Thoracic aorta (tissue), 2 donors: ENCODE measurements around the gene KRT72. TPM values are rescaled to one million over a fixed set of nuclear protein-coding genes. Genes with fewer than 3 reads are reported as not detected.

Experiments
- ATAC-seq: fragments of 150-250 bp; one replicate; pipeline ENCODE4 v1.8.0; 2017; ENCODE audit warnings: low read depth; ENCODE audit not compliant: insufficient number of reproducible peaks, low FRiP score
- DNase-seq: peaks from one replicate; pipeline ENCODE4 v3.0.0-alpha.2; 2020; ENCODE audit warnings: low spot score
- H3K27ac ChIP-seq, 2 donors: fragments of 200-600 bp; sonication (generic); 1 replicate in 1 of 2; 2 replicates in 1 of 2; pipeline ENCODE4 v1.5.1; 2016; ENCODE audit warnings: mild to moderate bottlenecking in 2 of 2, moderate library complexity in 2 of 2
- H3K27me3 ChIP-seq: fragments of 200-600 bp; sonication (generic); replicated peaks from 2 replicates; pipeline ENCODE4 v1.6.0; 2016; ENCODE audit warnings: mild to moderate bottlenecking; ENCODE audit not compliant: insufficient read depth
- H3K36me3 ChIP-seq: fragments of 200-600 bp; sonication (generic); one replicate; pipeline ENCODE4 v1.5.1; 2016
- H3K4me1 ChIP-seq, 2 donors: fragments of 200-600 bp; sonication (generic); 1 replicate in 1 of 2; 2 replicates in 1 of 2; pipeline versions ENCODE4 v1.5.1 to v1.6.0; 2016; ENCODE audit warnings: low read depth in 2 of 2, mild to moderate bottlenecking in 1 of 2; ENCODE audit not compliant: control insufficient read depth in 1 of 2
- H3K4me3 ChIP-seq: fragments of 200-600 bp; sonication (generic); 2 replicates; pipeline ENCODE4 v1.5.1; 2016; ENCODE audit warnings: mild to moderate bottlenecking
- H3K9me3 ChIP-seq: fragments of 200-600 bp; sonication (generic); 2 replicates; pipeline ENCODE4 v1.5.1; 2016
- CTCF ChIP-seq: fragments of 200-600 bp; sonication (generic); IDR thresholded peaks from one replicate; pipeline ENCODE4 v1.5.1; 2019; ENCODE audit warnings: antibody characterized with exemption
- total RNA-seq, 2 donors: library from RNA; depleted of rRNA; stranded (reverse); fragments of >200 nt; gene quantifications; one replicate each; pipeline versions ENCODE4 v1.1.0 to v1.2.3, GENCODE V29; 2016

The KRT72 gene
- total RNA-seq, 2 donors from 2014 or later, result not detected

GRCh38 chr12:52622349-52622748 lies 21.1 kb upstream of the KRT72 start:
- DNase-seq (no peak), ATAC-seq (no peak)
- no peaks in the 10 kb centered on the region for H3K9me3 ChIP-seq
- H3K4me1 ChIP-seq, result no peaks in the 10 kb centered on the region
- H3K36me3 ChIP-seq, result no peaks in the 10 kb centered on the region
- no peak overlapping the region for H3K4me3 ChIP-seq
- no peak for TF ChIP-seq CTCF
- no peak overlapping the region for H3K27ac ChIP-seq
- no peaks in the 10 kb centered on the region for H3K27me3 ChIP-seq

- Histone ChIP-seq H3K27me3 (no peaks in the 10 kb centered on the region), H3K4me3 (no peak overlapping the region), H3K9me3 (no peaks in the 10 kb centered on the region), H3K4me1 (no peaks in the 10 kb centered on the region), H3K36me3 (no peaks in the 10 kb centered on the region), H3K27ac (no peak overlapping the region)
- DNase-seq (no peak), ATAC-seq (no peak)
- TF ChIP-seq CTCF, result no peak
These were observed 17.6 kb upstream of the KRT72 start for GRCh38 chr12:52618866-52619265.

GRCh38 chr12:52618216-52618615 lies 17.0 kb upstream of the KRT72 start, which contains the start of gene KRT73:
Gene KRT73, minus strand, starts transcription at chr12:52618559. Its CDS starts 35 bp downstream, at chr12:52618524.
- ATAC-seq (no peak), DNase-seq (no peak)
- no peaks in the 10 kb centered on the region for H3K36me3 ChIP-seq
- H3K9me3 ChIP-seq, result no peaks in the 10 kb centered on the region
- no peak for TF ChIP-seq CTCF
- no peaks in the 10 kb centered on the region for H3K4me1 ChIP-seq
- H3K27me3 ChIP-seq, result no peaks in the 10 kb centered on the region
- H3K27ac ChIP-seq, result no peak within 1 kb of the TSS
- H3K4me3 ChIP-seq, result no peak within 1 kb of the TSS

GRCh38 chr12:52617403-52617785 lies 16.1 kb upstream of the KRT72 start:
- ATAC-seq (no peak), DNase-seq (no peak)
- Histone ChIP-seq H3K9me3 (no peaks in the 10 kb centered on the region), H3K27me3 (no peaks in the 10 kb centered on the region), H3K36me3 (no peaks in the 10 kb centered on the region), H3K27ac (no peak overlapping the region), H3K4me1 (no peaks in the 10 kb centered on the region), H3K4me3 (no peak overlapping the region)
- no peak for TF ChIP-seq CTCF

- DNase-seq, result no peak
These were observed 15.6 kb upstream of the KRT72 start for GRCh38 chr12:52616680-52617402.

More at GRCh38 chr12:52616680-52617402, 15.6 kb upstream of the KRT72 start:
- no peaks in the 10 kb centered on the region for H3K9me3 ChIP-seq
- no peaks in the 10 kb centered on the region for H3K4me1 ChIP-seq
- no peak for ATAC-seq
- no peak for TF ChIP-seq CTCF
- no peaks in the 10 kb centered on the region for H3K36me3 ChIP-seq
- H3K27ac ChIP-seq, result no peak overlapping the region
- no peak overlapping the region for H3K4me3 ChIP-seq
- H3K27me3 ChIP-seq, result no peaks in the 10 kb centered on the region
